SK-N-SH (cell line): ENCODE data around the gene MLLT3. TPM values are rescaled to one million over a fixed set of nuclear protein-coding genes. Genes with fewer than 3 reads are reported as not detected.

Experiments
- CTCF ChIA-PET: fragments of 300-600, 350-600 bp; formaldehyde crosslinking; extraction: SDS; loops from one replicate; lab custom pipeline; 2021; lab: Yijun Ruan, JAX
- POLR2A ChIA-PET: fragments of 350-600 bp; sonication (Branson Sonifier 250); formaldehyde crosslinking; extraction: SDS; loops from one replicate; lab custom pipeline; 2020; ENCODE audit warnings: antibody characterized with exemption, inconsistent platforms; lab: Yijun Ruan, JAX
- DNase-seq: peaks from one replicate; pipeline ENCODE4 v3.0.0; 2012
- H2AFZ ChIP-seq: fragments of 200-600 bp; sonication (generic); 2 replicates; pipeline ENCODE4 v1.8.1; 2016; ENCODE audit warnings: antibody characterized with exemption, mild to moderate bottlenecking, low read depth
- H3F3A ChIP-seq: fragments of 200-600 bp; sonication (generic); replicated peaks from 2 replicates; pipeline ENCODE3; 2016; ENCODE audit warnings: antibody characterized with exemption, mild to moderate bottlenecking; ENCODE audit not compliant: insufficient read depth
- H3K27ac ChIP-seq, 2 experiments: fragments of 200-500 bp in 1 of 2; fragments of 200-600 bp in 1 of 2; sonication (Bioruptor generic) in 1 of 2; sonication (generic), shearing (Covaris generic) in 1 of 2; 2 replicates each; pipeline versions ENCODE4 v1.5.1 to v1.6.1; 2014 to 2016; ENCODE audit warnings: low read depth in 2 of 2, inconsistent platforms in 1 of 2, low read length in 1 of 2, mild to moderate bottlenecking in 1 of 2, mixed read lengths in 1 of 2
- H3K27me3 ChIP-seq: fragments of 200-600 bp; sonication (generic), shearing (Covaris generic); 2 replicates; pipeline ENCODE4 v1.6.1; 2016; ENCODE audit warnings: mixed run types; ENCODE audit not compliant: insufficient read depth
- H3K36me3 ChIP-seq, 2 experiments: fragments of 200-500 bp in 1 of 2; fragments of 200-600 bp in 1 of 2; sonication (Bioruptor generic) in 1 of 2; sonication (generic) in 1 of 2; replicated peaks in 1 of 2; 2 replicates each; pipeline versions ENCODE3 to v1.5.1; 2014 to 2016; ENCODE audit warnings: low read length in 1 of 2, mild to moderate bottlenecking in 1 of 2; ENCODE audit not compliant: insufficient read depth in 2 of 2, control insufficient read depth in 1 of 2
- H3K4me1 ChIP-seq, 2 experiments: fragments of 200-500 bp in 1 of 2; fragments of 200-600 bp in 1 of 2; sonication (Bioruptor generic) in 1 of 2; sonication (generic), shearing (Covaris generic) in 1 of 2; 2 replicates each; pipeline versions ENCODE4 v1.5.1 to v1.6.1; 2014 to 2016; ENCODE audit warnings: low read depth in 1 of 2, low read length in 1 of 2, mixed run types in 1 of 2; ENCODE audit not compliant: insufficient read depth in 2 of 2, control insufficient read depth in 1 of 2
- H3K4me2 ChIP-seq: fragments of 200-600 bp; sonication (generic), shearing (Covaris generic); 2 replicates; pipeline ENCODE4 v1.6.1; 2017; ENCODE audit warnings: mixed run types
- H3K4me3 ChIP-seq, 2 experiments: fragments of 200-500 bp in 1 of 2; fragments of 200-600 bp in 1 of 2; sonication (Bioruptor generic) in 1 of 2; sonication (generic), shearing (Covaris generic) in 1 of 2; 2 replicates each; pipeline versions ENCODE4 v1.5.1 to v1.8.1; 2014 to 2016; ENCODE audit warnings: low read depth in 2 of 2, inconsistent platforms in 1 of 2, low read length in 1 of 2, mild to moderate bottlenecking in 1 of 2, mixed read lengths in 1 of 2, moderate library complexity in 1 of 2
- H3K79me2 ChIP-seq: fragments of 200-600 bp; sonication (generic); 2 replicates; pipeline ENCODE4 v1.8.1; 2017; ENCODE audit warnings: mild to moderate bottlenecking; ENCODE audit not compliant: insufficient read depth
- H3K9ac ChIP-seq: fragments of 200-600 bp; sonication (generic); 2 replicates; pipeline ENCODE4 v1.6.1; 2017; ENCODE audit warnings: mixed run types
- H3K9me2 ChIP-seq: fragments of 200-600 bp; sonication (generic); 2 replicates; pipeline ENCODE4 v1.6.1; 2017; ENCODE audit warnings: mixed run types
- H3K9me3 ChIP-seq: fragments of 200-600 bp; sonication (generic); 2 replicates; pipeline ENCODE4 v1.6.1; 2017; ENCODE audit warnings: mixed run types, mild to moderate bottlenecking, moderate library complexity
- H4K20me1 ChIP-seq: fragments of 200-600 bp; sonication (generic); 2 replicates; pipeline ENCODE4 v1.6.1; 2017; ENCODE audit warnings: mild to moderate bottlenecking, mixed run types; ENCODE audit not compliant: insufficient read depth
- CHD2 ChIP-seq: fragments of 150-350 bp; IDR thresholded peaks from 2 replicates; pipeline ENCODE4 v1.6.1; 2018; ENCODE audit warnings: low read length; ENCODE audit not compliant: partially characterized antibody
- ELF1 ChIP-seq: IDR thresholded peaks from 2 replicates; pipeline ENCODE4 v1.4.0; 2012
- EP300 ChIP-seq, 2 experiments: IDR thresholded peaks; 2 replicates each; pipeline versions ENCODE4 v1.4.0 to v1.6.1; 2012; ENCODE audit warnings: borderline replicate concordance in 1 of 2, low read depth in 1 of 2, low read length in 1 of 2
- EZH2phosphoT487 ChIP-seq: fragments of 200-600 bp; sonication (generic); IDR thresholded peaks from 2 replicates; pipeline ENCODE4 v1.6.1; 2017; ENCODE audit warnings: low read depth, mixed run types, mild to moderate bottlenecking, antibody characterized with exemption, moderate library complexity, borderline replicate concordance
- FOXM1 ChIP-seq: IDR thresholded peaks from 2 replicates; pipeline ENCODE4 v1.4.0; 2012; ENCODE audit warnings: low read depth, mild to moderate bottlenecking
- GABPA ChIP-seq: IDR thresholded peaks from 2 replicates; pipeline ENCODE4 v1.4.0; 2012; ENCODE audit warnings: low read depth, mild to moderate bottlenecking
- JUND ChIP-seq: IDR thresholded peaks from 2 replicates; pipeline ENCODE4 v1.4.0; 2012
- MAX ChIP-seq: IDR thresholded peaks from 2 replicates; pipeline ENCODE4 v1.4.0; 2012; ENCODE audit warnings: low read depth
- MXI1 ChIP-seq: IDR thresholded peaks from 2 replicates; pipeline ENCODE4 v1.6.1; 2012; ENCODE audit warnings: mild to moderate bottlenecking, low read depth, low read length, improper control_type of control experiment
- RCOR1 ChIP-seq: fragments of 150-350 bp; IDR thresholded peaks from 2 replicates; pipeline ENCODE4 v1.6.1; 2017; ENCODE audit warnings: antibody characterized with exemption, low read length
- REST ChIP-seq: IDR thresholded peaks from 2 replicates; pipeline ENCODE4 v1.6.1; 2012; ENCODE audit warnings: mild to moderate bottlenecking, low read depth, low read length, moderate library complexity
- RFX5 ChIP-seq: IDR thresholded peaks from 2 replicates; pipeline ENCODE4 v1.6.1; 2012; ENCODE audit warnings: mild to moderate bottlenecking, improper control_type of control experiment, low read length
- RXRA ChIP-seq: IDR thresholded peaks from 2 replicates; pipeline ENCODE4 v1.4.0; 2012; ENCODE audit warnings: low read depth, mild to moderate bottlenecking, borderline replicate concordance
- TAF1 ChIP-seq: IDR thresholded peaks from 2 replicates; pipeline ENCODE4 v1.6.1; 2012; ENCODE audit warnings: low read depth, mild to moderate bottlenecking, low read length, moderate library complexity, borderline replicate concordance
- TCF12 ChIP-seq: IDR thresholded peaks from 2 replicates; pipeline ENCODE4 v1.4.0; 2012
- TEAD4 ChIP-seq: IDR thresholded peaks from 2 replicates; pipeline ENCODE4 v1.4.0; 2012; ENCODE audit warnings: mild to moderate bottlenecking, borderline replicate concordance; ENCODE audit not compliant: insufficient read depth
- YY1 ChIP-seq: IDR thresholded peaks from 2 replicates; pipeline ENCODE4 v1.4.0; 2012; ENCODE audit warnings: low read depth, mild to moderate bottlenecking
- WGBS: methylation state at CpG from one replicate; pipeline ENCODE4 v1.1.6; 2017; ENCODE audit warnings: low lambda C conversion rate; 5-methylcytosine and 5-hydroxymethylcytosine counted together
- polyA plus RNA-seq, 3 experiments: library from polyadenylated mRNA; depleted of rRNA; stranded (reverse); fragments of >200 nt; gene quantifications; 2 replicates each; pipeline ENCODE4 v1.2.3, GENCODE V29; 2012
- TF ChIP-seq, protein P1 (sequence below): fragments of 150-350 bp; IDR thresholded peaks from 2 replicates; pipeline ENCODE4 v1.6.1; 2016; ENCODE audit warnings: mild to moderate bottlenecking, low read depth, low read length

Gene MLLT3
- polyA plus RNA-seq, 1 of the 3 experiments (the other 2 are of a cell fraction), result 3.9 TPM

DNA sequence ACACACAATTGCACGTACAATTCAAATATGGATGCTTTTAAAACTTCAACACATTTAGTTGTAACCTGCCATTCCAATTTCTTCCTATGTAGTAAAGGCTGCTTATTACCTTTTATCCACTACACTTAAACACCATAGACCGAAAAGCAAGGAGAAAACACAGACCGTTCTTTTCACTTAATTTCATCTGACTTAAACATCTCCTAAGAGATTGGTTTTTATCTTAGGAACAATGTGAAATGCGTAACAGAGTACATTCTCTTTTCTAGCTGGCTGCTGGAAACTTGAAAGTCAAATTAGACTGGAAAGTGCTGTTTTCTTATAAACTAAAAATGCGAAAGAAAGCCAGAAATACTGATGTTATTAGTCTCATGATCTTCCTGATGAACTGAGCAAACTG is 241.8 kb downstream of the MLLT3 start:
- TF ChIP-seq MAX (no peak), JUND (no peak), REST (no peak), TAF1 (no peak), MXI1 (no peak)
- Histone ChIP-seq H3K27me3 (no peaks in the 10 kb centered on the region), H3K9me3 (no peaks in the 10 kb centered on the region), H3K79me2 (no peaks in the 10 kb centered on the region), H3F3A (peaks cover 4% of the 10 kb centered on the region), H3K36me3 (no peaks in the 10 kb centered on the region), H3K4me1 (no peaks in the 10 kb centered on the region; a peak in 1 of 4 replicates), H3K9ac (no peak overlapping the region), H4K20me1 (no peaks in the 10 kb centered on the region), H3K27ac (no peak overlapping the region), H3K9me2 (no peaks in the 10 kb centered on the region), H2AFZ (no peak overlapping the region), H3K4me3 (no peak overlapping the region), H3K4me2 (no peak overlapping the region)
- ChIA-PET CTCF (interaction anchor here (1.8 kb wide), 1 partner anchor 106 kb away, joined by 3 read pairs; no protein-coding TSS in a partner anchor), POLR2A (no interaction called here)
- WGBS, result 96% methylated on average over 5 of the region's 5 CpGs
- DNase-seq, result no peak

GRCh38 chr9:20379804-20380225 is 242.5 kb downstream of the MLLT3 start:
- Histone ChIP-seq H3K27ac (no peak overlapping the region), H3F3A (peaks cover 4% of the 10 kb centered on the region), H3K4me1 (no peaks in the 10 kb centered on the region; a peak in 1 of 4 replicates), H3K4me2 (no peak overlapping the region), H3K27me3 (no peaks in the 10 kb centered on the region), H3K9ac (no peak overlapping the region), H3K4me3 (no peak overlapping the region), H3K9me3 (no peaks in the 10 kb centered on the region), H3K36me3 (no peaks in the 10 kb centered on the region), H4K20me1 (no peaks in the 10 kb centered on the region), H3K9me2 (no peaks in the 10 kb centered on the region), H3K79me2 (no peaks in the 10 kb centered on the region), H2AFZ (no peak overlapping the region)
- 87% methylated on average over 2 of the region's 2 CpGs for WGBS
- DNase-seq, result no peak
- TF ChIP-seq YY1 (no peak), TEAD4 (no peak), GABPA (no peak), RFX5 (no peak), MXI1 (no peak), EP300 (IDR thresholded peaks at IDR 0.05; ENCODE audit: borderline replicate concordance in 1 of 2, low read depth in 1 of 2, low read length in 1 of 2) (no peak), ELF1 (no peak), EZH2phosphoT487 (no peak), CHD2 (no peak), TCF12 (no peak), MAX (no peak), FOXM1 (no peak), RCOR1 (no peak), RXRA (no peak), REST (no peak)
- TF ChIP-seq, protein P1, sequence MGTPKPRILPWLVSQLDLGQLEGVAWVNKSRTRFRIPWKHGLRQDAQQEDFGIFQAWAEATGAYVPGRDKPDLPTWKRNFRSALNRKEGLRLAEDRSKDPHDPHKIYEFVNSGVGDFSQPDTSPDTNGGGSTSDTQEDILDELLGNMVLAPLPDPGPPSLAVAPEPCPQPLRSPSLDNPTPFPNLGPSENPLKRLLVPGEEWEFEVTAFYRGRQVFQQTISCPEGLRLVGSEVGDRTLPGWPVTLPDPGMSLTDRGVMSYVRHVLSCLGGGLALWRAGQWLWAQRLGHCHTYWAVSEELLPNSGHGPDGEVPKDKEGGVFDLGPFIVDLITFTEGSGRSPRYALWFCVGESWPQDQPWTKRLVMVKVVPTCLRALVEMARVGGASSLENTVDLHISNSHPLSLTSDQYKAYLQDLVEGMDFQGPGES, result no peak
- POLR2A ChIA-PET, result no interaction called here
- CTCF ChIA-PET, result interaction anchor here (1.8 kb wide), 1 partner anchor 107 kb away, joined by 3 read pairs; no protein-coding TSS in a partner anchor
